GM18526 (cell line): ENCODE data around the gene LYSMD1.

Experiments
- POLR2A ChIP-seq: IDR thresholded peaks from 3 replicates; pipeline ENCODE4 v1.6.1; 2011; ENCODE audit not compliant: insufficient read length; ENCODE audit errors: extremely low read depth

The LYSMD1 gene

DNA sequence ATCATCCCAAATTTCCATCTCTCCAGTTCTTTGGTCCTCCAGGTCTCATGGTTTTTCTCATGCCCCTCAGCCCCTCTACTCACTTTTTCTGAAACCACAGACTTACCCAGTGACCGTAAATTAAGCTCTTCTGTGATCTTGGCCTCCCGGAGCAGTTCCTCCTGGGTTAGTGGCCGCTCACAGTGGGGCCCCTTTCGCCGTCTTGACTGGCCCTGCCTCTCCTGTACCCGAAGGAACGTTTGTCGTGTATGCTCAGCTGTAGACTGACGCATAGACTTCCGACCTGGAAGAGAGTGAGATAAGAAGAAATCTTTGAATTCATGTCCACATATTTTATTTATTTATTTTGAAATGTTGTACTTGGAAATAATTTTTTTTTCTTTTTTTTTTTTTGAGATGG, 18.5 kb upstream of the LYSMD1 start:
- TF ChIP-seq POLR2A: no peak

DNA sequence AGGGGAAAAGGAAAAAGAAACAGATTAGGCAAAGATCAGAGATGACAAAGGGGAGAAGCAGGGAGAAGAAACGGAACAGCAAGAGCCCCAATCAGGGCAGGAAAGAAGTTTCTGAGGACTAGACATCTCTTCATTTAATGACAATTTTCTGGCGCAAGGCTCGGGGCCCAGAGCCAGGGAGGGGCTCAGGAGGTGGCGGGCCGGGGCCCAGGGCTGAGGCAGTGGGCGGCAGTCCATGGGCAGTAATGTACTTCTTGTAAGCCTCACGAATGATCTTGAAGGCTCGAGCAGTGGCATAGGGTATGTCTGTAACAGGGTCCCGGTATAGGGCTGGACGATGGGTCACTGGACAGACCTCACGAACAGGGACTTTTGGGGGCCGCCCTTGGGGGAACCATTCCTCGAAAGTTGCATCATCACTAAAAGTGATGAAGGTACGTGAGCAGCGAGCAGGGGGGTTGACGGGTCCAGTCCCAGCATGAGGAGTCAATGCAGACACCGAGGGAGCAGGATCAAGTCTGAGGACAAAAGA, 10.9 kb upstream of the LYSMD1 start:
- no peak for TF ChIP-seq POLR2A

DNA sequence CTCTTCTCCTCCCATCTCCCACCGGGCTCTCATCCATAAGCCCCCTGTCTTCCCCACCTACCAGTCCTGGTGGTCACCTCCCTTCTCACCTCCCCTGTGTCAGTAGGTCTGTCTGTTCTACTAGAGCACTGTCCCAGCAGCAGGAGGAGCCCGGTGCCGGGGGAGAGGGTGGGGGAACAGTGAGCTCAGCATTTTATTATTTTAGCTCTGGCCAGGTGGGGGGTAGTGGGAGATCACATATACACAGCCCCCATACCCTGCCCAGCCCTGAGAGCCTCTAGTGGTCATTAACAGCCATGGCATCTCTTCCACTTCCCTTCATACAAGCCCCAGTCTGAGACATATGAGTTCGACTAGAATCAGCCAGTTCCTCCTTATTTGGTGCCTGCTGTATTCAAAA, 10.2 kb upstream of the LYSMD1 start, which contains the start of gene TMOD4:
Gene TMOD4, minus strand, starts transcription at position 119 of the 400 bp plus-strand sequence. CDS start 1,106 bp downstream, outside the sequence.
- TF ChIP-seq POLR2A: no peak

DNA sequence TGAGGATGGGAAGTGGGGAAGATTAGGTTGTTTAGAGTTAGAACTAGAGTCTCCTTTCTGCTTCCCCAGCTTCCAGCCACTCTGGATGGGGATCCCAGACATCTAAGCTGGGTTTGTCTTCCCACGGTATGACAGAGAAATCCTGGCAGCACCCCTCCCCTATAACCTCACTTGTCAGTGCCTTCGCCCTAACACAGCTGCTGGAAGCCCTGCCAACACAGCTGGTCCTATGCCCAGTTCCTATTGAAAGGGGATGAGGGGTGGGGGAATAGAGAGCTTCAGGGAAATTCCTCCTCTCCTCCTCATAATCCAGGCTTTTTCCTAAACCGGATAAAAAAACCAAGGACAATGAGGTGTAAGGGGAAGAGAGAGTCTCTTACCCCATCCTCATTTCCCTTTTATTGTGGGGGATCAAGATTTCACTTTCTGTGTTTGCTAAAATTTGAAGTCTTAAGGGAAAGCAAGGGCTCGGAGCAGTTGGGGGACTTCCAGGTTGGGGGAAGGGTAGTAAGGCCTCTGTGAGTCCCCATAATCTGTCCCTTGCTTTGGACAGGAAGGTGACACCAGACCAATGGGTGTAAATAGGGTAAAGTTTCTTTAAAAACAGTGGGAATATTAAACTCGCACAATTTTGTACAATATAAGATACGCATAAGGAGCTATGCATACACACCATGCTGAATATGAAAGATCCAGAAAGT, 9.5 kb upstream of the LYSMD1 start:
- no peak for TF ChIP-seq POLR2A

DNA sequence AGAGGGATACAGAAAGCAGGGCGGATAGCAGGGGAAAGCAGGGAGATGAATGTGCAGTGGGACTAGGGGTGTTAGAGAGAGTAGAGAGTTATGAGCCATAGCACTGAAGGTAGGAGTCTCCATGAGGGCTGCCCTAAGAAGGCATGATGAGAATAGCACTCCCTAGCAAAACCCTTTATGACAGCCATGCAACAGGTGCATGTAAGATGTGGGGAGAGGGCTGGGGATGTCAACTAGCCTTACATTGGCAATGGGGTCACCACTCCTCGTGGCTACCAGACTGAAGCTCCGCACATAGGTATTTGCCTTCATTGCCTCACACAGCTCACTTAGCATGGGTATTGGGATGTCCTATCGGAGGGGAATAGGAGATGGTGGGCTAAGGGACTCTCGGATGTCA, 5.5 kb upstream of the LYSMD1 start:
- TF ChIP-seq POLR2A: no peak

DNA sequence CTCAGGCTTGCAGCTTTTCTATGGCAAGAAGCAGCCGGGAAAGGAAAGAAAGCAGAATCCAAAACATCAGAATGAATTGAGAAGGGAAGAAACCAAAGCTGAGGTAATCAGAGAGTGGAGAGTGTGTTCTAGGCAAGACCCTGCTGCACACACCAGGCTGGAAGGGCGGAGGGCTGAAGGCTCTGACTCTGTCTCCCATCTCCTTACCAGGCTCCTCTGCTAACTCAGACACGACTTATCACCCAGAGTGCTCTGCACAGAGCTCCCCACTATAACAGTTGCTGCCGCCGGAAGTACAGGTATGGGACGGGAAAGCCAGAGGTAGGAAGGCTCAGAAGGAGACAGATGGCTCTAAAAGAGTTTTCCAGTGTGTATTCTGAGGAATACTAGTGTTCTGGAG, 1.4 kb upstream of the LYSMD1 start:
- no peak for TF ChIP-seq POLR2A

DNA sequence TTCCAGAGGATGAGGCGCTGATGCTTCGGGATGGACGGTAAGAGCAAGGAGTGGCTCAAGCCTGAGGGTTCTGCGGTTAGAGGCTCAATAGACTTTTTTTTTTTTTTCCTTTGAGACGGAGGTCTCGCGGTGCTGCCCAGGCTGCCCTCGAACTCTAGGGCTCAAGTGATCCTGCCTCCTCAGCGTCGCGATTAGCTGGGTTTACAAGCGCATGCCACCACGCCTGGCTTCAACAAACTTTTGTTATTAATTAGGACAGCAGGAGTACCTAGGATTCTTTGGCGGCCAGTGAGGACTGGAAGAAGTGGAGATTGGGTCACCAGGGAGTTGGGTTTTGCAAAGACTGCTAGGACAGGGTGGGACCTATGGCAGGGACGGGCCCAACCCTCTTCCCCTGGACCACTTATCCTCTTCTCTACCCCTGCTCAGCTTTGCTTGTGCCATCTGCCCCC, 829 bp upstream of the LYSMD1 start:
- TF ChIP-seq POLR2A: no peak

DNA sequence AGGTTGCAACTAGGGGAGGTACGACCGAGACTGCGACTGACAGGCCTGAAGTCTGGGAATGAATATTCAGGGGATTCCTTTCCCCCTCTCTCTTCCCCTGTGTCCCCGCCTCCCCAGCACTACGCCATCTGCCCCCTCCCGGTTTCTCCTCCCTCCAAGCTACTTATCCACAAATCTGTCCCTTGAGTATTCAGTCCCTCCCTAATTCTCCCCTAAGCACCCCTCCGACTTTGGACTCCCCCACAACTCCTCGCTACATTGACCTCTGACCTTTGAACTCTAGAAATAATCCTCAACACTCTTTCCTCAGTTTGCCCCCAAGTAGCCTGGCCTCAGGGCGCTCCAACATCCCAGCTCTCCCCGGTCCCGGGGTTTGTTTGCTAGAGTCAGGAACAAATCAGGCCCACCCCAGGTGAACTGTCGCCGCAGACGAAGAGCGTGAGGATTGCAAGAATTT, 393 bp downstream of the LYSMD1 start:
- TF ChIP-seq POLR2A: no peak

DNA sequence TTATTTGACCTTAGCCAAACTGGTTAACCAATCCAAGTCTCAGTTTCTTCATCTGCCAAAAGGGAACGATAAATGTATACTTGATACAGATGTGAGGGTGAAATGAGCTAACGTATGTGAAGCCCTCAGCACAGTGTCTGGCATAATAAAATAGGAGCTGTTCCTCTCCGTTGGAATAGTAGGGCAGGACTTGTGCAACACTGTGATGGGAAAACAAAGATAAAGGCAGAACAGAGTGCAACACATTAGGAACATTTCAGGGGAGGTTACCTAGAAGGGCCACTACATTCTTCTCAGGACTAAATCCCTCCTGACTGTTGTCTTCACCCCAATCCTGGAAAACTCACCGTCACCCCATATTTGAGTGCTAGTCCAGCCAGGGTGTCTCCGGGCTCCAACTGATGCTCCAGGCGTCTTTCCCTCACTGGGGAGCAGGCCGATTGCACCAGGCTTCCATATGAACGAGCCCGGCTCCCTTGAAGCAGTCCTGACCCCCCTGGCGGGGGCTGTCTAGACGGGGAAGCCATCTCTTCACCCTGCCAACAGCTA, 896 bp downstream of the LYSMD1 start:
- TF ChIP-seq POLR2A: no peak

DNA sequence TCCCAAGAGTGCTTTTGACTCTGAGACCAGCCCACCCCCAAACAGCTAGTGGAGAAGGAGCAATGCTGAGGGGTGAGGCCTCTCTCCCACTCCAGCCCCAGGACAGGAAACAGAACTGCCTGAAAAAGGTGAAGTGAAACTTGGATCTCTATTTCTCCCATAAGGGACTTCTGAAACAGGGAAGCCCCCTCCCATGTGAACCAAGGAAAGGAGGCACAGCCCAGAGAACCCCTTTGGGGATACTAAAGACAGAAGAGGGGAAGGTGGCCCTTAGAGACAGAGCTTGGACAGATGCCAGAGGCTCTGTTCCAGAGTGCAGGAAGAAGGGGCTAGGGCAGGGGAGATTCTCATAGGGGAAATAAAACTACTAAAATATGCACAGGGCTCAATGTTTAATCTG, 6.3 kb downstream of the LYSMD1 start:
- no peak for TF ChIP-seq POLR2A

DNA sequence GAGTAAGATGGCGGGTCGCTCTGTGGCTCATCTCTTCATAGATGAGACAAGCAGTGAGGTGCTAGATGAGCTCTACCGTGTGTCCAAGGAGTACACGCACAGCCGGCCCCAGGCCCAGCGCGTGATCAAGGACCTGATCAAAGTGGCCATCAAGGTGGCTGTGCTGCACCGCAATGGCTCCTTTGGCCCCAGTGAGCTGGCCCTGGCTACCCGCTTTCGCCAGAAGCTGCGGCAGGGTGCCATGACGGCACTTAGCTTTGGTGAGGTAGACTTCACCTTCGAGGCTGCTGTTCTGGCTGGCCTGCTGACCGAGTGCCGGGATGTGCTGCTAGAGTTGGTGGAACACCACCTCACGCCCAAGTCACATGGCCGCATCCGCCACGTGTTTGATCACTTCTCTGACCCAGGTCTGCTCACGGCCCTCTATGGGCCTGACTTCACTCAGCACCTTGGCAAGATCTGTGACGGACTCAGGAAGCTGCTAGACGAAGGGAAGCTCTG, 6.9 kb downstream of the LYSMD1 start:
- no peak for TF ChIP-seq POLR2A

DNA sequence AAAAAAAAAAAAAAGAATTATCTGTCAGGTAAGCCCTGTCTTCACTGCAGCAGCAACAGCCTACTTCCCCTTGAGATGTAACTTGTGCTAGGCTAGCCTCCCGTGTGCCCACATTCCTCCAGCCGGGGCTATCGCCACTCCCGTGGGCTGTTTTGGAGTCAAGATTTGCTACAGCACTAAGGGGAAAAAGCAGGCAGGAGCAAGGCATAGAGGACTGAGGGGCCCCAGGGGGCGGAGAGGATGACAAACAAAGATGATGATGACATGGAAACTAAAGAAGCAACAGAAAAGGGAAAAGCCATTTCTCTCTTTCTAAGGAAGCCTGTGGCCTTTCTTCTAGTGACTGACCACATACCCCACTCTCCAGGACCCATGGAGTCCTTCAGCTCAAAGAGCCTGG, 7.4 kb downstream of the LYSMD1 start:
- no peak for TF ChIP-seq POLR2A

DNA sequence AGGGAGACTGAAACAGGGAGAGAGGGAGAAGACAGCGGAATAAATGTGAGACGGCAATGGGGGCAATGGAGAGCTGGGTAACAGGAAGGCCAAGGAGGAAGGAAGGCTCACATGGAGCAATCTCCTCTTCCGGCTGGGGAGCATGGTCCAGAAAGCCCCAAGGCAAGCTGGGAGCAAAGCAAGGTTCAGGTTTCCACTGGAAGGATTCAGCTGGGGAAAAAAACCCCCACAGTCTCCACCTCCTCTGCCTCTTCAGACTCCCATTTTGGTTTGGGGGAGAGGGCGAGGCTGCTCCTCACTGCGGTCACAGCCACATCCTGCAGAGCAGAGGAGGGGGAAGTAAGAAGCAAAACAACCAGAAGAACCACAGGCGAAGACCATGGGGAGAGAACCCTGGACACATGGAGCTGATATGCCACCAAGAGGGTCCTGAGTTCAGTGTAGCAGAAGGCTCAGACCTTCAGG, 8.6 kb downstream of the LYSMD1 start:
- no peak for TF ChIP-seq POLR2A

DNA sequence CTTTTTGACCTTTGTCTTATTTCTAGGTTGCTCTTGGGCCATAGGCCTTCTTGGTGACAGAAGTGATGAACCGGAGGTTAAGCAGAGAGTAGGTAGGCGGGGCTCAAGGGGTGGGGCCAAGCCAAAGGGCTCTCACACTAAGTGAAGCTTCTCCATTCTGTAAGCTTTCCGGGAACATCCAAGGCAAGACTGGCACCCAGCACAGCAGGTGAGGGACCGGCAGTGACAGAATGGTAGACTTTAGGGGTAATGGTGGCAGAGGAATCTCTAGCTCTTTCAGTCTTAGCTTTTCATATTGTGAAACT, 9.2 kb downstream of the LYSMD1 start, which contains the start of gene TNFAIP8L2:
Gene TNFAIP8L2, plus strand, starts transcription at position 135 of the 305 bp plus-strand sequence. CDS start 2,049 bp downstream, outside the sequence.
- peak; percentile 27 for TF ChIP-seq POLR2A

DNA sequence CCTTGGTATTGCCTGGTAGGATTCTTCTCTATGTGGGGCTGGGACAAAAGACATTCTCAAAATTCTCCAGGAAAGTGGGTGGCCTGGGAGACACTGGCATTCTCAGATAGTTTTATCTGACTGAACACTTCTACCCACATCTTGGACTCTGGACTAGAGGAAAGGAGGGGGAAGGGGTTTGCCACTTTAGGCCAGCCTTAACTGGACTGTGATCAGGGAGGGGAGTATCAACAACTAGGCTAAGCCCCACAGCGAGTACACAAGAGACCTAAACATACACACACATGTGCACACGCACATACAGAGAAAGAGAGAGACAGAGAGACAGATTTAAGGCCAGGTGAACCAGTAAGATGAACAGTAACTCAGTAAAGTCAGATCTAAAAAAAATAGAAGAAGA, 18.0 kb downstream of the LYSMD1 start:
- TF ChIP-seq POLR2A: no peak

DNA sequence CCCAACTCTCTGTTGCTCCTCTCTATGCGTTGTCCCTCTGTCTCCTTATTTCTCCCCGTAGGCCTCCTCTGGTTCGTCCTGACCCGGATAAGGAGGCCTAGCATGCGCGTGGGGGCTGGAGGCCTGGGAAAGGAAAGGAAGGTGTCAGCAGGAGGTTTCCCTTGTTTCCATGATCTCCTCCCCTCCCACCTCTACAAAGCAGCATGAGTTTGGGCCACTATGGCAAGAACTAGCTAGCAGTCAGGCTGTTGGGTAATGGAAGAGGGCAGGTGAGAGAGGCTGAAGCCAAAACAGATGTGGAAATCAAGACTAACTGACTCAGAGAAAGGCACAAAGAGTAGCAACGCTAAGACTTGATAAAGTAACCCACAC, 18.6 kb downstream of the LYSMD1 start:
- no peak for TF ChIP-seq POLR2A

DNA sequence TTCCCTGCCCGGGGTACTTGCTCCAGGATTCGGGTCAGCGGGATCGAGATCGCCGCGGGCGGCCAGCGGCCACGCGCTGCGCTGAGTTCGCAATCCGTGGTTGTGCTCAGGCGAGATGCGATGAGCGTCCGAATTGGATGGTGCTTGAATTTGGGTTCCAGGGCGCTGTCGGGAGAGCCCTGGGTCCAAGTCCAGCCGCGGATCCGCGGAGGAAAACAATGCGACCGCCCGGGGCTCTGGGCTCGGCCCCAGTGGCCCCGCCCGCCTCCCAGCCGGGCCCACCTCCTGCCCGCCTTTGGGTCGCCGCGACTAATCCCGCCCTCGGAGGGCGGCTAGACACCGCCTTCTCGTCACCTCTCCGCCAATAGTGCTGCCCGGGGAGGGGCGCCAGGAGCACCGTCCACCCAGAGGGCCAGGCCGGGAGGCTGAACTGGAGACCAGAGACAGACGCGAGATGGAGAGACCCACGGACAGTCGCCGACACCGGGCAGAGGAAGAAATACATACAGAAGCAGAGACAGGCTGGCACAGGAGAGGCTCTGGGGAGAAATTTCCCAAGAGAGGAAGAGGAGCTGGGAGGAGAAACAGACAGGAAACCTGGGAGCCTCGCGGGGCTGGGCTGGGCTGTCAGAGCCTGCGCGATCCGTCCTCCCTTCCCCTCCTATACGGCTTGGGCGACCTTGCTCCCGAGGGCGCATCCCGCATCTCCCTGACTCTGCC, 19.1 kb downstream of the LYSMD1 start, which contains the start of gene SEMA6C:
Gene SEMA6C, minus strand, starts transcription at position 220 of the 720 bp plus-strand sequence. CDS start 4,010 bp downstream, outside the sequence.
- TF ChIP-seq POLR2A: no peak
